GM18867 (cell line): ENCODE measurements around the gene GART.

Source experiments
- ATAC-seq: cut with Tn5 transposase; IDR thresholded peaks from one replicate; pipeline ENCODE4 v1.9.1; 2021; ENCODE audit warnings: mild to moderate bottlenecking, moderate library complexity; ENCODE audit not compliant: unreplicated experiment

Gene GART

GRCh38 chr21:33554236-33554981 lies 12.5 kb upstream of the GART start:
- no peak for ATAC-seq

GRCh38 chr21:33552999-33553598 lies 11.2 kb upstream of the GART start:
- no peak for ATAC-seq

GRCh38 chr21:33552093-33552998 lies 10.4 kb upstream of the GART start:
- ATAC-seq: no peak

- no peak for ATAC-seq
Observed at GRCh38 chr21:33551664-33552063, 9.7 kb upstream of the GART start.

- ATAC-seq: no peak
Observed at GRCh38 chr21:33550772-33551660, 9.1 kb upstream of the GART start.

GRCh38 chr21:33549848-33550771 lies 8.2 kb upstream of the GART start:
- no peak for ATAC-seq

GRCh38 chr21:33546086-33546485 lies 4.2 kb upstream of the GART start:
- no peak for ATAC-seq

GRCh38 chr21:33544451-33545195 lies 2.7 kb upstream of the GART start:
- ATAC-seq: no peak

GRCh38 chr21:33543505-33544129 lies 1.7 kb upstream of the GART start:
- ATAC-seq: no peak

GRCh38 chr21:33542640-33543504 lies 955 bp upstream of the GART start, which contains the start of gene SON:
Gene SON, plus strand, starts transcription at chr21:33543038. Its CDS starts 55 bp downstream, at chr21:33543093.
- ATAC-seq: peak; percentile 94

GRCh38 chr21:33541105-33541711 lies 709 bp downstream of the GART start:
- no peak for ATAC-seq

GRCh38 chr21:33540711-33541104 lies 1.2 kb downstream of the GART start:
- ATAC-seq: no peak

- ATAC-seq: no peak
Observed at GRCh38 chr21:33539616-33540015, 2.3 kb downstream of the GART start.

GRCh38 chr21:33537212-33537611 lies 4.7 kb downstream of the GART start:
- ATAC-seq: no peak

- no peak for ATAC-seq
Observed at GRCh38 chr21:33531007-33531406, 10.9 kb downstream of the GART start.

- ATAC-seq: no peak
Observed at GRCh38 chr21:33522953-33523349, 19.0 kb downstream of the GART start.
